A549 (cell line): ENCODE data around the gene KAT2A. TPM values are rescaled to one million over a fixed set of nuclear protein-coding genes. Genes with fewer than 3 reads are reported as not detected.

Experiments used
- ATAC-seq, 2 experiments: fragments of 200-7000 bp in 1 of 2; fragments of >200 bp in 1 of 2; cut with Nextera tagmentation in 1 of 2; cut with Tn5 transposase in 1 of 2; 3 replicates each; pipeline versions ENCODE4 v1.8.0 to v1.9.1; 2018 to 2020; ENCODE audit warnings: mild to moderate bottlenecking in 1 of 2, moderate library complexity in 1 of 2
- CTCF ChIA-PET: fragments of 300-600 bp; sonication (Branson Sonifier 250); formaldehyde crosslinking; extraction: SDS; loops from one replicate; lab custom pipeline; 2021; ENCODE audit warnings: antibody characterized with exemption, inconsistent platforms; lab: Yijun Ruan, JAX
- POLR2A ChIA-PET: fragments of 350-600 bp; formaldehyde crosslinking; extraction: SDS; loops from one replicate; lab custom pipeline; 2021; ENCODE audit warnings: antibody characterized with exemption, inconsistent platforms; lab: Yijun Ruan, JAX
- DNase-seq, 2 experiments: peaks; one replicate each; pipeline versions ENCODE4 v3.0.0 to v3.0.0-alpha.2; 2011 to 2016; ENCODE audit warnings: low read depth in 1 of 2, low spot score in 1 of 2
- FAIRE-seq: peaks from 2 replicates; lab custom pipeline; 2011; peaks lifted over from hg19 to GRCh38; lab: Jason Lieb, UNC
- H3K27ac ChIP-seq, 2 experiments: fragments of >200 bp; sonication (Bioruptor Twin); formaldehyde crosslinking; 3 replicates each; pipeline ENCODE4 v1.5.1; 2016 to 2017
- H3K4me1 ChIP-seq: fragments of >200 bp; sonication (Bioruptor Twin); formaldehyde crosslinking; 3 replicates; pipeline ENCODE4 v1.6.1; 2016
- H3K4me2 ChIP-seq: fragments of >200 bp; sonication (Bioruptor Twin); formaldehyde crosslinking; 3 replicates; pipeline ENCODE4 v1.6.1; 2016
- H3K4me3 ChIP-seq: fragments of >200 bp; sonication (Bioruptor Twin); formaldehyde crosslinking; 3 replicates; pipeline ENCODE4 v1.5.1; 2016
- H3K9me3 ChIP-seq: fragments of >200 bp; sonication (Bioruptor Twin); formaldehyde crosslinking; 3 replicates; pipeline ENCODE4 v1.6.1; 2016
- CHD4 ChIP-seq: fragments of 200-600 bp; sonication (generic); IDR thresholded peaks from 2 replicates; pipeline ENCODE4 v1.6.1; 2016; ENCODE audit warnings: antibody characterized with exemption, mild to moderate bottlenecking, borderline replicate concordance
- E2F6 ChIP-seq: IDR thresholded peaks from 2 replicates; pipeline ENCODE4 v1.6.1; 2012; ENCODE audit warnings: low read depth, borderline replicate concordance
- EP300 ChIP-seq, 2 experiments: fragments of >200 bp; sonication (Bioruptor Twin); formaldehyde crosslinking; IDR thresholded peaks; 2 replicates in 1 of 2; 3 replicates in 1 of 2; pipeline ENCODE4 v1.6.1; 2016 to 2017
- FOSB ChIP-seq: fragments of 250-450 bp; sonication (Bioruptor Pico); IDR thresholded peaks from 2 replicates; pipeline ENCODE4 v1.5.0; 2020; ENCODE audit warnings: mild to moderate bottlenecking, moderate library complexity
- GATA3 ChIP-seq: IDR thresholded peaks from 2 replicates; pipeline ENCODE4 v1.6.1; 2012; ENCODE audit warnings: borderline replicate concordance
- HOXA7 ChIP-seq: fragments of 250-450 bp; sonication (Bioruptor Pico); IDR thresholded peaks from 2 replicates; pipeline ENCODE4 v1.5.0; 2020; ENCODE audit warnings: mild to moderate bottlenecking, moderate library complexity
- MAFK ChIP-seq: fragments of 450-650 bp; IDR thresholded peaks from 2 replicates; pipeline ENCODE4 v1.6.1; 2014; ENCODE audit not compliant: partially characterized antibody
- NR3C1 ChIP-seq: fragments of >200 bp; sonication (Bioruptor Twin); formaldehyde crosslinking; IDR thresholded peaks from 3 replicates; pipeline ENCODE4 v1.6.1; 2017
- POLR2A ChIP-seq: IDR thresholded peaks from 2 replicates; pipeline ENCODE4 v1.6.1; 2012; ENCODE audit warnings: mild to moderate bottlenecking, low read length
- RAD21 ChIP-seq, 2 experiments: fragments of >200 bp in 1 of 2; sonication (Bioruptor Twin) in 1 of 2; formaldehyde crosslinking in 1 of 2; IDR thresholded peaks in 1 of 2; conservative IDR thresholded peaks in 1 of 2; 2 replicates in 1 of 2; 3 replicates in 1 of 2; pipeline ENCODE4 v1.6.1; 2012 to 2018; ENCODE audit warnings: inconsistent platforms in 1 of 2
- RFX5 ChIP-seq: fragments of 450-650 bp; IDR thresholded peaks from 2 replicates; pipeline ENCODE4 v1.7.1; 2014; ENCODE audit warnings: antibody characterized with exemption, mild to moderate bottlenecking, moderate library complexity
- SREBF2 ChIP-seq: fragments of 450-650 bp; IDR thresholded peaks from 2 replicates; pipeline ENCODE4 v1.6.1; 2014; ENCODE audit warnings: mild to moderate bottlenecking, moderate library complexity
- TP53 ChIP-seq: fragments of 250-450 bp; sonication (Bioruptor Pico); IDR thresholded peaks from 2 replicates; pipeline ENCODE4 v1.5.0; 2021; ENCODE audit warnings: mild to moderate bottlenecking, moderate library complexity
- USF2 ChIP-seq: fragments of 450-650 bp; IDR thresholded peaks from 2 replicates; pipeline ENCODE4 v1.6.1; 2014; ENCODE audit warnings: antibody characterized with exemption
- ZC3H11A ChIP-seq: fragments of 450-650 bp; IDR thresholded peaks from 2 replicates; pipeline ENCODE4 v1.6.1; 2014; ENCODE audit warnings: antibody characterized with exemption, mild to moderate bottlenecking
- ZFP36 ChIP-seq: fragments of 450-650 bp; IDR thresholded peaks from 2 replicates; pipeline ENCODE4 v1.6.1; 2014; ENCODE audit warnings: borderline replicate concordance; ENCODE audit not compliant: partially characterized antibody
- WGBS: methylation state at CpG from one replicate; pipeline ENCODE4 v1.1.6; 2017; ENCODE audit errors: missing lambda C conversion rate; 5-methylcytosine and 5-hydroxymethylcytosine counted together
- polyA plus RNA-seq, 4 experiments: library from polyadenylated mRNA; depleted of rRNA in 3 of 4; stranded (reverse); fragments of >200 nt; fragmentation: RNase III in 1 of 4; extraction: RNeasy Plus Mini Kit Qiagen cat#74134 plus additional on column Dnase treatment in 1 of 4; gene quantifications; 2 replicates in 3 of 4; 3 replicates in 1 of 4; pipeline ENCODE4 v1.2.3, GENCODE V29; 2011 to 2017
- TF ChIP-seq, protein P1 (sequence below): fragments of 200-600 bp; sonication (generic); IDR thresholded peaks from 2 replicates; pipeline ENCODE4 v1.6.1; 2016; ENCODE audit warnings: antibody characterized with exemption, mild to moderate bottlenecking, moderate library complexity
- TF ChIP-seq, protein P2 (sequence below): fragments of 250-450 bp; sonication (Bioruptor Pico); IDR thresholded peaks from 2 replicates; pipeline ENCODE4 v1.5.0; 2021; ENCODE audit warnings: mild to moderate bottlenecking, moderate library complexity, borderline replicate concordance
- TF ChIP-seq, protein P3 (sequence below): IDR thresholded peaks from 2 replicates; pipeline ENCODE4 v1.6.1; 2012
- TF ChIP-seq, protein P4 (sequence below): IDR thresholded peaks from 2 replicates; pipeline ENCODE4 v1.6.1; 2012

Gene KAT2A
- polyA plus RNA-seq, 2 of the 4 experiments (the other 2 are of a cell fraction): 42.2 to 68.1 TPM

GRCh38 chr17:42112552-42113176 is 8.5 kb downstream of the KAT2A start, which contains the start of gene DHX58:
TSS of gene DHX58 (minus strand) at chr17:42112714. CDS start at chr17:42111892, 822 bp downstream.
- peak within 1 kb of the TSS in 1 of 2 experiments; percentile 52; a peak in 2 of 6 replicates for H3K27ac ChIP-seq
- ChIA-PET POLR2A (no interaction called here), CTCF (interaction anchor here (1.1 to 39.5 kb wide), 7 partner anchors 10 to 149 kb away, joined by 3 to 658 read pairs (median 231); partner anchors contain the start of genes C17orf113, CNP, DNAJC7 and NKIRAS2)
- peak; percentile 44 to 54 for DNase-seq
- ATAC-seq: peak in 1 of 2 experiments; percentile 47; a peak in 3 of 6 replicates
- no peak within 1 kb of the TSS for H3K4me3 ChIP-seq
- H3K9me3 ChIP-seq: no peaks in the 10 kb centered on the region
- WGBS: 64% methylated on average over 9 of the region's 10 CpGs
- no peak for FAIRE-seq
- no peak for TF ChIP-seq ZC3H11A
- peak; percentile 36; the same call in 1 of the 2 replicates for TF ChIP-seq USF2
- TF ChIP-seq, all 56 proteins: peak for 1
- Histone ChIP-seq H3K4me1 (peaks cover 11% of the 10 kb centered on the region; the same call in 1 of the 3 replicates), H3K4me2 (peak within 1 kb of the TSS; percentile 8; the same call in 1 of the 3 replicates)

GRCh38 chr17:42111871-42112551 is 9.2 kb downstream of the KAT2A start:
- Histone ChIP-seq H3K4me2 (peak overlapping the region; percentile 8; the same call in 1 of the 3 replicates), H3K9me3 (no peaks in the 10 kb centered on the region), H3K27ac (peak overlapping the region in 1 of 2 experiments; percentile 52; a peak in 2 of 6 replicates), H3K4me3 (no peak overlapping the region), H3K4me1 (peaks cover 11% of the 10 kb centered on the region; the same call in 1 of the 3 replicates)
- DNase-seq (no peak), FAIRE-seq (no peak), ATAC-seq (peak in 1 of 2 experiments; percentile 2; a peak in 1 of 6 replicates)
- 78% methylated on average over 11 of the region's 12 CpGs for WGBS
- TF ChIP-seq TP53 (CRISPR knock-in tag) (no peak), HOXA7 (no peak), SREBF2 (no peak), CHD4 (no peak), USF2 (no peak), GATA3 (no peak), POLR2A (no peak), RAD21 (conservative IDR thresholded peaks at IDR 0.05 in 1 of 2, IDR thresholded peaks at IDR 0.05 in 1 of 2) (no peak), E2F6 (no peak), MAFK (no peak), NR3C1 (no peak), EP300 (IDR thresholded peaks at IDR 0.05) (no peak), ZFP36 (no peak), FOSB (CRISPR knock-in tag) (no peak), RFX5 (no peak)
- TF ChIP-seq, protein P1, sequence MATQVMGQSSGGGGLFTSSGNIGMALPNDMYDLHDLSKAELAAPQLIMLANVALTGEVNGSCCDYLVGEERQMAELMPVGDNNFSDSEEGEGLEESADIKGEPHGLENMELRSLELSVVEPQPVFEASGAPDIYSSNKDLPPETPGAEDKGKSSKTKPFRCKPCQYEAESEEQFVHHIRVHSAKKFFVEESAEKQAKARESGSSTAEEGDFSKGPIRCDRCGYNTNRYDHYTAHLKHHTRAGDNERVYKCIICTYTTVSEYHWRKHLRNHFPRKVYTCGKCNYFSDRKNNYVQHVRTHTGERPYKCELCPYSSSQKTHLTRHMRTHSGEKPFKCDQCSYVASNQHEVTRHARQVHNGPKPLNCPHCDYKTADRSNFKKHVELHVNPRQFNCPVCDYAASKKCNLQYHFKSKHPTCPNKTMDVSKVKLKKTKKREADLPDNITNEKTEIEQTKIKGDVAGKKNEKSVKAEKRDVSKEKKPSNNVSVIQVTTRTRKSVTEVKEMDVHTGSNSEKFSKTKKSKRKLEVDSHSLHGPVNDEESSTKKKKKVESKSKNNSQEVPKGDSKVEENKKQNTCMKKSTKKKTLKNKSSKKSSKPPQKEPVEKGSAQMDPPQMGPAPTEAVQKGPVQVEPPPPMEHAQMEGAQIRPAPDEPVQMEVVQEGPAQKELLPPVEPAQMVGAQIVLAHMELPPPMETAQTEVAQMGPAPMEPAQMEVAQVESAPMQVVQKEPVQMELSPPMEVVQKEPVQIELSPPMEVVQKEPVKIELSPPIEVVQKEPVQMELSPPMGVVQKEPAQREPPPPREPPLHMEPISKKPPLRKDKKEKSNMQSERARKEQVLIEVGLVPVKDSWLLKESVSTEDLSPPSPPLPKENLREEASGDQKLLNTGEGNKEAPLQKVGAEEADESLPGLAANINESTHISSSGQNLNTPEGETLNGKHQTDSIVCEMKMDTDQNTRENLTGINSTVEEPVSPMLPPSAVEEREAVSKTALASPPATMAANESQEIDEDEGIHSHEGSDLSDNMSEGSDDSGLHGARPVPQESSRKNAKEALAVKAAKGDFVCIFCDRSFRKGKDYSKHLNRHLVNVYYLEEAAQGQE: no peak
- TF ChIP-seq, protein P2, sequence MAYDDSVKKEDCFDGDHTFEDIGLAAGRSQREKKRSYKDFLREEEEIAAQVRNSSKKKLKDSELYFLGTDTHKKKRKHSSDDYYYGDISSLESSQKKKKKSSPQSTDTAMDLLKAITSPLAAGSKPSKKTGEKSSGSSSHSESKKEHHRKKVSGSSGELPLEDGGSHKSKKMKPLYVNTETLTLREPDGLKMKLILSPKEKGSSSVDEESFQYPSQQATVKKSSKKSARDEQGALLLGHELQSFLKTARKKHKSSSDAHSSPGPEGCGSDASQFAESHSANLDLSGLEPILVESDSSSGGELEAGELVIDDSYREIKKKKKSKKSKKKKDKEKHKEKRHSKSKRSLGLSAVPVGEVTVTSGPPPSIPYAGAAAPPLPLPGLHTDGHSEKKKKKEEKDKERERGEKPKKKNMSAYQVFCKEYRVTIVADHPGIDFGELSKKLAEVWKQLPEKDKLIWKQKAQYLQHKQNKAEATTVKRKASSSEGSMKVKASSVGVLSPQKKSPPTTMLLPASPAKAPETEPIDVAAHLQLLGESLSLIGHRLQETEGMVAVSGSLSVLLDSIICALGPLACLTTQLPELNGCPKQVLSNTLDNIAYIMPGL: no peak
- TF ChIP-seq, protein P3, sequence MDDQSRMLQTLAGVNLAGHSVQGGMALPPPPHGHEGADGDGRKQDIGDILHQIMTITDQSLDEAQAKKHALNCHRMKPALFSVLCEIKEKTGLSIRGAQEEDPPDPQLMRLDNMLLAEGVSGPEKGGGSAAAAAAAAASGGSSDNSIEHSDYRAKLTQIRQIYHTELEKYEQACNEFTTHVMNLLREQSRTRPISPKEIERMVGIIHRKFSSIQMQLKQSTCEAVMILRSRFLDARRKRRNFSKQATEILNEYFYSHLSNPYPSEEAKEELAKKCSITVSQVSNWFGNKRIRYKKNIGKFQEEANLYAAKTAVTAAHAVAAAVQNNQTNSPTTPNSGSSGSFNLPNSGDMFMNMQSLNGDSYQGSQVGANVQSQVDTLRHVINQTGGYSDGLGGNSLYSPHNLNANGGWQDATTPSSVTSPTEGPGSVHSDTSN: no peak
- TF ChIP-seq, protein P4, sequence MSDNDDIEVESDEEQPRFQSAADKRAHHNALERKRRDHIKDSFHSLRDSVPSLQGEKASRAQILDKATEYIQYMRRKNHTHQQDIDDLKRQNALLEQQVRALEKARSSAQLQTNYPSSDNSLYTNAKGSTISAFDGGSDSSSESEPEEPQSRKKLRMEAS: no peak
- CTCF ChIA-PET: interaction anchor here (0.6 to 39.5 kb wide), 9 partner anchors 10 to 206 kb away, joined by 3 to 658 read pairs (median 4); partner anchors contain the start of genes CNP, DNAJC7, NKIRAS2 and ZNF385C
- POLR2A ChIA-PET: no interaction called here
